Epithelial cell of prostate (primary cell): ENCODE measurements around the gene ADSL.

Experiments used
- DNase-seq: peaks from one replicate; pipeline ENCODE4 v3.0.0-alpha.2; 2011; ENCODE audit warnings: low read depth, low spot score
- H3K27ac ChIP-seq: fragments of 450-650 bp; 2 replicates; pipeline ENCODE4 v1.5.1; 2017; ENCODE audit warnings: mild to moderate bottlenecking

The ADSL gene

GRCh38 chr22:40326905-40327735 is 19.2 kb upstream of the ADSL start:
- H3K27ac ChIP-seq = no peak overlapping the region
- no peak for DNase-seq

GRCh38 chr22:40328546-40329456 is 17.5 kb upstream of the ADSL start:
- H3K27ac ChIP-seq = no peak overlapping the region
- DNase-seq = no peak

- DNase-seq = no peak
- no peak overlapping the region for H3K27ac ChIP-seq
These were observed 16.8 kb upstream of the ADSL start for GRCh38 chr22:40329466-40329865.

- no peak for DNase-seq
- H3K27ac ChIP-seq = no peak overlapping the region
These were observed 16.2 kb upstream of the ADSL start for GRCh38 chr22:40330086-40330485.

- no peak for DNase-seq
- H3K27ac ChIP-seq = no peak overlapping the region
These were observed 15.7 kb upstream of the ADSL start for GRCh38 chr22:40330615-40331014.

- no peak overlapping the region for H3K27ac ChIP-seq
- DNase-seq = no peak
These were observed 14.6 kb upstream of the ADSL start for GRCh38 chr22:40331706-40332105.

GRCh38 chr22:40332319-40332781 is 13.9 kb upstream of the ADSL start:
- no peak for DNase-seq
- H3K27ac ChIP-seq = no peak overlapping the region

- DNase-seq = no peak
- no peak overlapping the region for H3K27ac ChIP-seq
These were observed 12.2 kb upstream of the ADSL start for GRCh38 chr22:40334060-40334459.

- H3K27ac ChIP-seq = no peak overlapping the region
These were observed 11.4 kb upstream of the ADSL start for GRCh38 chr22:40334899-40335298.

GRCh38 chr22:40335358-40335757 is 10.9 kb upstream of the ADSL start:
- DNase-seq = no peak
- H3K27ac ChIP-seq = no peak overlapping the region

More at GRCh38 chr22:40334899-40335298, 11.4 kb upstream of the ADSL start:
- no peak for DNase-seq

- no peak overlapping the region for H3K27ac ChIP-seq
- DNase-seq = no peak
These were observed 6.3 kb upstream of the ADSL start for GRCh38 chr22:40340044-40340443.

- no peak for DNase-seq
- H3K27ac ChIP-seq = no peak overlapping the region
These were observed 4.7 kb upstream of the ADSL start for GRCh38 chr22:40341604-40342003.

GRCh38 chr22:40342521-40342920 is 3.8 kb upstream of the ADSL start:
- no peak overlapping the region for H3K27ac ChIP-seq
- no peak for DNase-seq

- DNase-seq = no peak
- peak overlapping the region; percentile 89 for H3K27ac ChIP-seq
These were observed 1.0 kb upstream of the ADSL start for GRCh38 chr22:40345271-40345670.

GRCh38 chr22:40345815-40346184 is 500 bp upstream of the ADSL start:
- DNase-seq = no peak
- H3K27ac ChIP-seq = peak overlapping the region; percentile 89

GRCh38 chr22:40347300-40347699 is 1.0 kb downstream of the ADSL start:
- H3K27ac ChIP-seq = peak overlapping the region; percentile 89
- DNase-seq = no peak

GRCh38 chr22:40348025-40348658 is 1.8 kb downstream of the ADSL start:
- DNase-seq = no peak
- H3K27ac ChIP-seq = no peak overlapping the region

GRCh38 chr22:40352763-40353162 is 6.5 kb downstream of the ADSL start:
- no peak for DNase-seq
- no peak overlapping the region for H3K27ac ChIP-seq

GRCh38 chr22:40361100-40361499 is 14.8 kb downstream of the ADSL start:
- H3K27ac ChIP-seq = no peak overlapping the region
- DNase-seq = no peak

- H3K27ac ChIP-seq = no peak overlapping the region
- no peak for DNase-seq
These were observed 16.8 kb downstream of the ADSL start for GRCh38 chr22:40363059-40363458.

GRCh38 chr22:40364431-40364830 is 18.1 kb downstream of the ADSL start:
- DNase-seq = no peak
- H3K27ac ChIP-seq = no peak overlapping the region
